GM21529 (cell line): Measurements from ENCODE around the gene TTC14.
A peak's percentile ranks its signal among the peaks of the same experiment; 100 is the strongest.

Experiments used
- ATAC-seq: cut with Tn5 transposase; IDR thresholded peaks from one replicate; pipeline ENCODE4 v1.9.1; 2021; ENCODE audit not compliant: unreplicated experiment

Gene TTC14

DNA sequence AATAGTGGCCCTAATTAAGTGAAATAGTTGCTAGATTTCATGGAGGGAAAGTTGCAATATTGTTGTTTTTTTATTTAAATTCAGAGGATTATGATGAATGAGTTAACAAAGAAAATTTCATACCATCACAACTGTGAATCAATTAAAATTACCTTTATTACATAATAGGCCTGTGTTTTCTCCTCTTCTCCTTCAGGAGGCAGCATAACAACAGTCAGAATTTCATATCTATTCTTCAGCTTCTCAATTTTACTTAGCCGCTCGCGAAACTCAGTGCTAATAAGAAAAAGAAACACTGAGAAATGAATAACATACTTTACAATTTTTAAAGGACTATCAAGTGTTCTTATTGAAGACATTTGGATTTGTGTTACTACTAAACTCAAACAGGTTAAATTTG, 29.4 kb downstream of the TTC14 start:
- no peak for ATAC-seq

DNA sequence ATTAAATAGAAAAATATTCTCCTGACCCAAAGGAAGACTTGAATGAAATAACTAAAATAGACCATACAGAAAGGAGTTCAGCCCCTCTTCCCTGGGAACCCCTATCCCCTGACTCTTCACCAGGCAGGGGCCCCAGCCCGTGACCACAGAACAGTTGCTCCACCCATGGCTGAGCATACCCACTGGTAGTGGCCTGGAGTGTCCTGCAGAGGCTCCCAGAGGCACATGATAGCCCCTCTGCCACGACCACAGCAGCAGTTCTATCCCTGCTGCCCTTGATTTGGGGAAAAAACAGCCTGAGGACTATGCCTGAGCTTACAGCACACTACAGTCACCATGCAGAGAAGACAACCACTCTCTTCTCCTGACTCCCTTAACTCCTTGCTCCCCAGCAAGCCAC, 31.8 kb downstream of the TTC14 start:
- ATAC-seq: no peak

DNA sequence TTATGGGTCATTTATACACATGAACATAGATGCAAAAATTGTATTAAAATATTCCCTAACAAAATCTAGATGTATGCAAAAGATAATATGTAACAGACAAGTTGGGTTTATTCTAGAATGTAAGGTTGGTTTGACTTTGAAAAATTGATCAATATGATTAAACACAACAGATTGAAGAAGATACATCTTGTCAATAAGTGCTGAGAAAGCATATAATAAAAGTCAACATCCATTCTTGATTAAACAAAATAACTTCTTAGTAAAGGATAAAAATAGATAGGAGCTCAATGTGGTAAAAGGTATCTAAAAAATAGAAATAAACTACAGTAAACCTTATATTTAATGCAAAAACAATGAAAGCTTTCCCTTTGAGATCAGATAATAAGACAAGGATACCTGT, 39.0 kb downstream of the TTC14 start:
- no peak for ATAC-seq

DNA sequence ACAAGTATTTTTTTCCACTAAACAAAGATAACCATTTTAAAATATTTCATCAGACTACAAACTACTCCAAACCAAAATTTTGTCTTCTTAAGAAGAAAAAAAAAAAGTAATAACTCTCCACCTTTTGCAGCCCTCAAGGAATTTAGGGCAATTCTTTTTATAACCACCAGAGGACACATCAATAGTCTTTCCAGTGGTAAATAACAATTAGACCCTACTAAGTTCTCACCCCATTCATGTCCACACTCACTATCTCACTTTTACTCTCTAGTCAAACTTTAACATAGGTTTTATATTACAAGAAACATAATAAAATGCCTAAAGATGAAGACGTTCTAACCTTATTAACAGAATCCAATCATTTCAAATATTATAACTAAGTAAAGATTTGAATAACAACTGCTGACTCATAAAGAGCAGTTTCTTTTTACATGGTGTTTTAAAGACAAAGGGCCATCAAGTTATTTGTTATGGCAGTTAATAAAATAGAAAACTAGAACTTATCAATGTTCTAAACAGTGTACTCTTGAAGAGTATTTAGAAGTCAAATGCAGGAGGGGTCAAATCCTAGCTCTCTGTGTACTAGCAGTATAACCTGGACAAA, 44.3 kb downstream of the TTC14 start:
- peak; percentile 64 for ATAC-seq

DNA sequence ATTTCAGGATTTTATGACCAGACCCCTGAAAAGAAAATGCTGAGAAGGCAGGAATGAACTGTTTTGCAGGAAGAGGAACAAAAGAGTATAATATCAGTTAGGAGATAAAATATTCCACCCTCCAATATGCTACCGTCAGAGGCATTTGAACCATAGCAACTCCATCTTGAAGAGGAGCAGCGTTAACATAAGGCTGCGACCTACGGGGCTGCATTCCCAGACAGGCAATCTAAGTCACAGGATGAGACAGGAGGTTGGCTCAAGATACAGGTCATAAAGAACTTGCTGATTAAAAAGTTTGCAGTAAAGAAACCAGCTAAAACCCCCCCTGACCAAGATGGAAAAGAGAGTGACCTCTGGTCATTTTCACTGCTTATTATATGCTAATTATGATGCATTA, 54.4 kb downstream of the TTC14 start:
- ATAC-seq: no peak

DNA sequence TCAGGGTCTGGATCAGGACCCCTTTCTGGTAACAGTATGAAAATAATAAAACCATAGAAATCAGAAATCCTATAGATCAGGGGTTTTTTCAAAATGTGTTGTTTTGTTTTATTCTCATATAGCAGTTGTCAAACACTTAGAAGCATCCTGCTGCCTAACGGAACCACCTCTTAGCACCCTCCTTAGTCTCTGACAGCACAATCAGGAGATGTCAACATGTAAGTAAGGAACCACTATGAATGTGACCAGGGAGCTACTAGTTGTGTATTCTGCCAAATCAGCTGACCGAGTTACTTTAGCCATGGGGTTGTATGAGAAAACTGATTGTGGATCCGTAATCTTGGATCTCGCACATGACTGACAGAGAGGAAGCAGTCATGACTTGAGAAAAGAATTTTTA, 55.1 kb downstream of the TTC14 start:
- no peak for ATAC-seq
